ENCODE data around the gene DDR1.

GRCh38 chr6:30836431-30836866 is 47.9 kb upstream of the DDR1 start:
- no peak for TF ChIP-seq CTCF (IDR thresholded peaks at IDR 0.05)
- TF ChIP-seq POLR2A (IDR thresholded peaks at IDR 0.05) = no peak
